Panc1 (cell line): ENCODE measurements around the gene H6PD. TPM values are rescaled to one million over a fixed set of nuclear protein-coding genes. Genes with fewer than 3 reads are reported as not detected.

Experiments used
- ATAC-seq: fragments of 200-7000 bp; cut with Tn5 transposase; 2 replicates; pipeline ENCODE4 v1.9.1; 2020; ENCODE audit warnings: mild to moderate bottlenecking, moderate library complexity
- Bru-seq: library from RNA; stranded (reverse); fragments of 400-500 nt; gene quantifications from one replicate; lab custom pipeline; 2021; lab: Mats Ljungman, UMichigan
- BruChase-seq, 2 experiments: library from RNA; stranded (reverse); fragments of 400-500 nt; gene quantifications; one replicate each; lab custom pipeline; 2021; lab: Mats Ljungman, UMichigan
- BruUV-seq: library from RNA; stranded (reverse); fragments of 400-500 nt; replicated peaks from 2 replicates; lab custom pipeline; 2021; lab: Mats Ljungman, UMichigan
- CTCF ChIA-PET: fragments of 300-600 bp; sonication (Branson Sonifier 250); formaldehyde crosslinking; loops from one replicate; lab custom pipeline; 2022; ENCODE audit warnings: antibody characterized with exemption; lab: Charles Lee
- POLR2A ChIA-PET: fragments of 300-600 bp; sonication (Branson Sonifier 250); formaldehyde crosslinking; loops from one replicate; lab custom pipeline; 2022; ENCODE audit warnings: antibody characterized with exemption; lab: Charles Lee
- DNase-seq: peaks from one replicate; pipeline ENCODE4 v3.0.0-alpha.2; 2010; ENCODE audit warnings: low read depth, low spot score
- H3K27ac ChIP-seq: 2 replicates; pipeline ENCODE4 v1.5.1; 2011; ENCODE audit warnings: mild to moderate bottlenecking, low read length, inconsistent platforms
- H3K27me3 ChIP-seq: fragments of 200-500 bp; sonication (Bioruptor generic); 2 replicates; pipeline ENCODE4 v1.6.0; 2014; ENCODE audit warnings: low read length, inconsistent platforms; ENCODE audit not compliant: control insufficient read depth, insufficient read depth
- H3K36me3 ChIP-seq: fragments of 200-500 bp; sonication (Bioruptor generic); 2 replicates; pipeline ENCODE4 v1.5.1; 2014; ENCODE audit warnings: inconsistent platforms, mild to moderate bottlenecking, low read length, moderate library complexity; ENCODE audit not compliant: control insufficient read depth, insufficient read depth
- H3K4me1 ChIP-seq: 2 replicates; pipeline ENCODE4 v1.5.1; 2011; ENCODE audit warnings: inconsistent platforms, mild to moderate bottlenecking, low read length, moderate library complexity; ENCODE audit not compliant: control insufficient read depth, insufficient read depth
- H3K4me3 ChIP-seq, 2 experiments: 2 replicates each; pipeline ENCODE4 v1.5.1; 2011 to 2012; ENCODE audit warnings: low read depth in 2 of 2, low read length in 2 of 2, mild to moderate bottlenecking in 2 of 2, inconsistent platforms in 1 of 2, moderate library complexity in 1 of 2
- H3K9me3 ChIP-seq: fragments of 200-500 bp; sonication (Bioruptor generic); 2 replicates; pipeline ENCODE4 v1.5.1; 2014; ENCODE audit warnings: low read depth, mild to moderate bottlenecking, inconsistent platforms, low read length, moderate library complexity; ENCODE audit not compliant: control insufficient read depth, insufficient read depth
- CTCF ChIP-seq: fragments of 450-650 bp; IDR thresholded peaks from 2 replicates; pipeline ENCODE4 v1.5.1; 2017; ENCODE audit warnings: mild to moderate bottlenecking
- POLR2AphosphoS5 ChIP-seq: IDR thresholded peaks from 2 replicates; pipeline ENCODE4 v1.6.1; 2012; ENCODE audit warnings: mild to moderate bottlenecking, low read depth, low read length, moderate library complexity
- REST ChIP-seq, 2 experiments: IDR thresholded peaks; 2 replicates each; pipeline ENCODE4 v1.6.1; 2011 to 2012; ENCODE audit warnings: low read depth in 2 of 2, control low read depth in 1 of 2, low read length in 1 of 2, mild to moderate bottlenecking in 1 of 2, moderate library complexity in 1 of 2; ENCODE audit not compliant: insufficient read depth in 1 of 2
- SIN3A ChIP-seq: IDR thresholded peaks from 2 replicates; pipeline ENCODE4 v1.6.1; 2012; ENCODE audit warnings: low read depth, mild to moderate bottlenecking, low read length, moderate library complexity, borderline replicate concordance; ENCODE audit not compliant: insufficient read depth
- TCF7L2 ChIP-seq: IDR thresholded peaks from 2 replicates; pipeline ENCODE4 v1.6.1; 2011; ENCODE audit warnings: mild to moderate bottlenecking, low read depth, low read length, inconsistent platforms
- in situ Hi-C: cut with HindIII; loops from 2 replicates; pipeline ENCODE4 v1.10.0; 2016; ENCODE audit warnings: low sequenced_read_pairs, low pct_unique_long_range_greater_than_20kb
- intact Hi-C: fragments of 100-400 bp; cut with micrococcal nuclease; formaldehyde crosslinking; loops from one replicate; pipeline ENCODE4 v1.10.0; 2022; ENCODE audit not compliant: unreplicated experiment
- long read RNA-seq: library from polyadenylated mRNA; unstranded; transcript quantifications from one replicate; pipeline ENCODE4 v2.0.0, GENCODE V29; 2021; ENCODE audit not compliant: unreplicated experiment
- polyA plus RNA-seq: library from polyadenylated mRNA; unstranded; fragments of >200 nt; gene quantifications from one replicate; pipeline ENCODE4 v1.2.1, GENCODE V29; 2012; ENCODE audit warnings: missing spikeins; ENCODE audit not compliant: insufficient read length
- total RNA-seq: library from RNA; stranded (reverse); gene quantifications from one replicate; pipeline ENCODE4 v1.2.1, GENCODE V29; 2021; ENCODE audit not compliant: unreplicated experiment

H6PD gene
- total RNA-seq (23.5 TPM), Bru-seq, nascent RNA (percentile 67 among the genes with signal in this experiment), BruChase-seq, experiment 1, labeled RNA remaining after a 2-hour chase (percentile 85 among the genes with signal in this experiment), BruChase-seq, experiment 2, labeled RNA remaining after a 6-hour chase (percentile 84 among the genes with signal in this experiment)
- 17.7 TPM for polyA plus RNA-seq
- long read RNA-seq, partial matches to known transcripts, result 2 of 56 reads
- long read RNA-seq, other reads (novel, unspliced or antisense), result 54 of 56 reads

- H3K27me3 ChIP-seq, result no peaks in the 10 kb centered on the region
- peaks cover 3% of the 10 kb centered on the region; the same call in 1 of the 2 replicates for H3K36me3 ChIP-seq
- H3K4me3 ChIP-seq, result peak within 1 kb of the TSS; percentile 68 to 72
- peaks cover 13% of the 10 kb centered on the region for H3K4me1 ChIP-seq
- intact Hi-C loops, result no loop called here
- POLR2A ChIA-PET, result interaction anchor here (0.6 to 0.7 kb wide), 4 partner anchors 33 to 396 kb away, joined by 3 to 4 read pairs (median 4); no protein-coding TSS in a partner anchor
- ATAC-seq (peak; percentile 93), DNase-seq (peak; percentile 33)
- no peaks in the 10 kb centered on the region for H3K9me3 ChIP-seq
- TF ChIP-seq POLR2AphosphoS5 (peak; percentile 72), SIN3A (peak; percentile 45; the same call in 1 of the 2 replicates), TCF7L2 (no peak; the same call in 1 of the 2 replicates), CTCF (peak; percentile 82; the same call in 1 of the 2 replicates)
- CTCF ChIA-PET, result interaction anchor here (0.6 to 1.5 kb wide), 8 partner anchors 12 to 124 kb away, joined by 3 to 6 read pairs (median 3); no protein-coding TSS in a partner anchor
- BruUV-seq, result no TSS peak
- in situ Hi-C loops, result no loop called here
- peak within 1 kb of the TSS; percentile 99 for H3K27ac ChIP-seq
Measured at GRCh38 chr1:9234223-9235095, at the start of gene H6PD. TSS of gene H6PD (plus strand) at chr1:9234774. CDS start at chr1:9244935, 10,161 bp downstream.

GRCh38 chr1:9186082-9186859 lies 48.3 kb upstream of the H6PD start:
- intact Hi-C loops (no loop called here), in situ Hi-C loops (no loop called here)
- BruUV-seq, result no TSS peak
- no peak overlapping the region for H3K4me3 ChIP-seq
- H3K36me3 ChIP-seq, result no peaks in the 10 kb centered on the region; the same call in 1 of the 2 replicates
- peaks cover 6% of the 10 kb centered on the region for H3K4me1 ChIP-seq
- TF ChIP-seq CTCF (no peak), POLR2AphosphoS5 (no peak), REST (IDR thresholded peaks at IDR 0.05; ENCODE audit: insufficient read depth in 1 of 2, low read depth in 2 of 2, low read length in 1 of 2) (no peak), SIN3A (no peak), TCF7L2 (no peak)
- POLR2A ChIA-PET, result interaction anchor here (0.7 kb wide), 1 partner anchor 57 kb away, joined by 3 read pairs; no protein-coding TSS in a partner anchor
- ATAC-seq, result no peak
- no peak for DNase-seq
- CTCF ChIA-PET, result interaction anchor here (0.5 kb wide), 1 partner anchor 45 kb away, joined by 7 read pairs; no protein-coding TSS in a partner anchor
- H3K9me3 ChIP-seq, result no peaks in the 10 kb centered on the region
- H3K27ac ChIP-seq, result no peak overlapping the region
- H3K27me3 ChIP-seq, result no peaks in the 10 kb centered on the region
